ENCODE measurements around the gene TWIST1. TPM values are rescaled to one million over a fixed set of nuclear protein-coding genes. Genes with fewer than 3 reads are reported as not detected.

The TWIST1 gene
- total RNA-seq, 1 donor from 2014 or later = 11.5 TPM

DNA sequence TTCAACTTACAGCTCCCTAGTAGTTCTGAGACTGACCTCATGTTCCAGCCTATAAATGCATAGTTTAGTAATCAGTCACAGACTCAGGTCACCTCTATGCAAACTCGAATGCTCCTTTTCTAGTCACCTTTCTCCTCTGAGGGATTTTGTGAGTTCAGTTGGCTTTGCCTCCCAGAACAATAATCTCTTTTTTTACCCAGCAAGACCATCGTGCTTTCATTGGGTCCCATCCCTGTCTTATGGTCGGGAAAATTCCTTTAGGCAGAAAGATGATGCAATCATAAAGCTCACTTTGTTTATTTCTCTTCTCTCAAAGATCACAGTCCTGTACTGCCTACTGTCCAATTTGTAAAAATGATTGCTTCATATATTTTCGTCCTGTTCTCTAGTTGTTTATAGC, 38.4 kb downstream of the TWIST1 start:
- intact Hi-C loops (cut with DNase I) = no loop called here
- Histone ChIP-seq H3K9me3 (no peaks in the 10 kb centered on the region), H3K27ac (no peak overlapping the region), H3K27me3 (no peaks in the 10 kb centered on the region), H3K4me3 (no peak overlapping the region), H3K36me3 (no peaks in the 10 kb centered on the region), H3K4me1 (no peaks in the 10 kb centered on the region)
- TF ChIP-seq POLR2A (IDR thresholded peaks at IDR 0.05) (no peak), POLR2AphosphoS5 (IDR thresholded peaks at IDR 0.05; ENCODE audit: insufficient read depth in 1 of 2, low read depth in 1 of 2) (no peak)
- TF ChIP-seq, protein P1, sequence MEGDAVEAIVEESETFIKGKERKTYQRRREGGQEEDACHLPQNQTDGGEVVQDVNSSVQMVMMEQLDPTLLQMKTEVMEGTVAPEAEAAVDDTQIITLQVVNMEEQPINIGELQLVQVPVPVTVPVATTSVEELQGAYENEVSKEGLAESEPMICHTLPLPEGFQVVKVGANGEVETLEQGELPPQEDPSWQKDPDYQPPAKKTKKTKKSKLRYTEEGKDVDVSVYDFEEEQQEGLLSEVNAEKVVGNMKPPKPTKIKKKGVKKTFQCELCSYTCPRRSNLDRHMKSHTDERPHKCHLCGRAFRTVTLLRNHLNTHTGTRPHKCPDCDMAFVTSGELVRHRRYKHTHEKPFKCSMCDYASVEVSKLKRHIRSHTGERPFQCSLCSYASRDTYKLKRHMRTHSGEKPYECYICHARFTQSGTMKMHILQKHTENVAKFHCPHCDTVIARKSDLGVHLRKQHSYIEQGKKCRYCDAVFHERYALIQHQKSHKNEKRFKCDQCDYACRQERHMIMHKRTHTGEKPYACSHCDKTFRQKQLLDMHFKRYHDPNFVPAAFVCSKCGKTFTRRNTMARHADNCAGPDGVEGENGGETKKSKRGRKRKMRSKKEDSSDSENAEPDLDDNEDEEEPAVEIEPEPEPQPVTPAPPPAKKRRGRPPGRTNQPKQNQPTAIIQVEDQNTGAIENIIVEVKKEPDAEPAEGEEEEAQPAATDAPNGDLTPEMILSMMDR (IDR thresholded peaks at IDR 0.05) = no peak
- DNase-seq (ENCODE audit: extremely low spot score in 2 of 2) = no peak

DNA sequence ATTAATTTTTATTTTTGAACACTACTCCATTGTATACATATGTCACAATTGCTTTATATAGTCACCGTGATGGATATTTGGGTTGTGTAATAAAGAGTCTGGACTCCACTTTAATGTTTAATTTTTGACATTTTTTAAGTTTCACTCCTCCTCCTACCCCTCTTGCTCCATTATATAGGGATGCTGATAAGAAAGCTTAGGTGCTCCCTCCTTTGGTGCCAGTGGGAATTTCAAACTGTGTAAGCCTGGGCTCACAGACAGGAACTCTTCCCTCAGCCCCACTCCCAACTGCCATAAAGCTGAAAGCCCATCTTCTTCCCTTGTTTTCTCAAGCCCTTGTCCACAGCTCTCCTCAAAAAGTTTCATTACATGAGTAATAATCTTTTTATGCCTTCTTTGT, 47.6 kb downstream of the TWIST1 start:
- no peak overlapping the region for H3K27ac ChIP-seq
- intact Hi-C loops (cut with DNase I) = no loop called here
- no peaks in the 10 kb centered on the region for H3K27me3 ChIP-seq
- H3K9me3 ChIP-seq = no peaks in the 10 kb centered on the region
- TF ChIP-seq POLR2A (IDR thresholded peaks at IDR 0.05) (no peak), POLR2AphosphoS5 (IDR thresholded peaks at IDR 0.05; ENCODE audit: insufficient read depth in 1 of 2, low read depth in 1 of 2) (no peak)
- TF ChIP-seq, protein P1 (IDR thresholded peaks at IDR 0.05) = no peak
- H3K36me3 ChIP-seq = no peaks in the 10 kb centered on the region
- H3K4me3 ChIP-seq = no peak overlapping the region
- no peaks in the 10 kb centered on the region for H3K4me1 ChIP-seq
- no peak for DNase-seq (ENCODE audit: extremely low spot score in 2 of 2)

DNA sequence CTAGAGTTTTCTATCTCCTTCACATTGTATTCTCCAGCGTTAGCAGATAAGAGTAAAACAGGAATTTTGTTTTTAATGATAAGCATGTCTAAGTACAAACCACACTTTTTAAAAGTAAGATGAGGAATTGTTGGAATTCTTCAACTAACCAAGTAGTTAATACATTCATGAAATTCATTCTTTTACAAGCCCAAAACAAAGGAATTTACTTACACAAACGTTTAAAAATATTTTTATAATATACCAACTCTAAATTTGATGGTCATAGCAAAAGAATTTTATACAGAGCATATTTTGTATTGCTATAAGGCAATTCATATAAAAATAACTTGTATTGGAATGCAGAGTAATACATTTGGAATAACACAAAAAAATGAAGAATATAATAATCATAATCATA, 51.3 kb downstream of the TWIST1 start:
- Histone ChIP-seq H3K36me3 (no peaks in the 10 kb centered on the region), H3K9me3 (no peaks in the 10 kb centered on the region), H3K27ac (no peak overlapping the region), H3K27me3 (no peaks in the 10 kb centered on the region), H3K4me1 (no peaks in the 10 kb centered on the region), H3K4me3 (no peak overlapping the region)
- no peak for TF ChIP-seq POLR2A (IDR thresholded peaks at IDR 0.05)
- no peak for TF ChIP-seq POLR2AphosphoS5 (IDR thresholded peaks at IDR 0.05; ENCODE audit: insufficient read depth in 1 of 2, low read depth in 1 of 2)
- TF ChIP-seq, protein P1 (IDR thresholded peaks at IDR 0.05) = no peak
- no peak for DNase-seq (ENCODE audit: extremely low spot score in 2 of 2)
- intact Hi-C loops (cut with DNase I) = no loop called here

Other genes with a start within 250 kb of the TWIST1 start
- gene FERD3L, start 27.8 kb upstream of the TWIST1 start, total RNA-seq = not detected